ENCODE data around the gene TRUB2.

The TRUB2 gene

DNA sequence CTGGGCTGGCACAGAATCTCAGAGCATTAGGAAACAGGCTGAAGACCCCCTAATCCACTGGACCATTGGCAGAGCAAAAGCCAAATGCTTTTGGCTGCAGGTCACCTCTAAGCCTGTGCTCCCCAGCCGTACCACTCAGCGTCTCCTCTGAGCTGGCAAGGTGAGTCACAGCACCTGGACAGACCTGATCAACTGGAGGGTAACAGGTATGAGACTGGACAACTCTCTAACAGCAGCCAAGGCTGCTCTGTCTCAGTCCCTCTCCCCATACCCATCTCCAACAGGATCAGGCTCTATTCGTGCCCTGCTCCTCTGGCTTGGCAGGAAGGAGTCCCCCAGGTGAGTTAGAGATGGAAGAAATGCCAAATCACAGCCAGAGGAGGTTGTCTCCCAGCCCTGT, 51.1 kb downstream of the TRUB2 start:
- DNase-seq (ENCODE audit: low read depth) = no peak

DNA sequence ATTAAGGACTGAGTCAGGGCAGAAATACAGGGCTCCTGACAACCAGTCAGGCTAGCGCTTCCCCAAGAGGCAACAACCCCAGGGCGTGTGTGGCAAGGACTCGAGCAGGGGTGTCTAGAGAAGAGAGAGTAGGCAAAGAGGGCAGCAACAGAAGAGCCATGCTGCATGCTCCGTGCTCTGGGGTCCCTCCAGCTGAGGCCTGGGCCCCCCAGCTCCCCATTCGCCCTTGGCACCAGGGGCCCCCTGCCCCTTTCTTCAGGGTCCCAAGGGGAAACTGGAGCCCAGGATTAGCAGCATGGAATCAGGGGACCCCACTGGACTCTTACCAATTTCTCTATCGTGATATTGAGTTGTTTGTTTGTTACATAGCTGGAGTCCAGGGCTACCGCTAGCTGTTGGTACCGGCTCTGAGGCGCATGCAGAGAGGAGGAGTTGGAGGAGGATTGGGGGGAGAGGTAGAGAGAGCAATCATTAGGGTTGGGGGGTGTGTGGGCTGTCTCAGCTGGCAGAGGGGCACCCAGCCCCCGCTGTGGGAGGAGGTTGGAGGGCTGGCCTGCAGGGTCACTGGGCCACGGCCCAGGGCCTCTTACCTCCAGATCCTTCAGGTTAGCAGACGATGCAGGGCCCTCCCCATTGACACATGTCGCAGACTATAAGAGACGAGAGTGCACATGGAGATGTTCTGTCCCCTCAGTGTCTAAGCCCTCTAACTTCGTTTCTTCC, 55.2 kb downstream of the TRUB2 start:
- DNase-seq (ENCODE audit: low read depth) = no peak

DNA sequence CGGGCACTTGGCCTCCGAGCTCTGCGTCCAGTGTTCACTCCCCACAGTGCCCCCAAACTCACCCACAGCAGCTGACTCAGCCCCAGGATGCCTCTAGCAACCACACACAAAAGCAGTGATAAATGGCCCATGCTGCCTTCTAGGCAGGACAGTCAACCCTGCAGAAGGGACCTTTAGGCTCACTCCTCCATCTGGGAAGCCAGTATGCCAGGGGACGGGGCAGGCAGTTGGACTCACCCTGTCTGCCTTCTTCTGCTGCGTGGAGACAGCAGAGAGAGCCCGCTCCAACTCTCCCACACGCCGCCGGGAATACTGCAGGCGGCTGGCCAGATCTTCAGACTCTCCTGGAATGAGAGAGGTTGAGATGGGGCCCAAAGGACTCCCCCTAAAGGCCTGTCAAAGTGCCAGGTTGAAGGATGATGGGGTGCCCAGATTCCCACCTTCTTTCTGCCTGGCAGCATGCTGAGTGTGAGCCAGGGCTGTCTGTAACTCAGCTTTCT, 56.8 kb downstream of the TRUB2 start:
- no peak for DNase-seq (ENCODE audit: low read depth)

DNA sequence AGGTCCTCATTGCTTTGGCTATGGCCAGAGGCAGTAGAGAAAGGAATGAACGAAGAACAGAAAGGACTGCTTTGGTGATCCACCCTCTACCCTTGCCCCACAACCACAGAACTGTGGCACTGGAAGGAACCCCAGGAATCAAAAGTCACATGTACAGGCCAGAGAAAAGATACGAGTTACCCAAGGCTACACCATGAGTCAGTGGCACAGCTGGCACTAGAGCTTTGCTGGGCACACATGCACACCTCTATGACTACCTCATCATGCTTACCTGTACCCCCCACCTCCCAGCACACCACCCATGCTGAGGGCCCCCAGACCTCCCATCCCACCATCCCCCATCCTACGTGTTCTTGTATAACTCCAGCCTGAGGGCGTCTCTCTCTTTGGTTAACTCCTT, 59.6 kb downstream of the TRUB2 start:
- no peak for DNase-seq (ENCODE audit: low read depth)

DNA sequence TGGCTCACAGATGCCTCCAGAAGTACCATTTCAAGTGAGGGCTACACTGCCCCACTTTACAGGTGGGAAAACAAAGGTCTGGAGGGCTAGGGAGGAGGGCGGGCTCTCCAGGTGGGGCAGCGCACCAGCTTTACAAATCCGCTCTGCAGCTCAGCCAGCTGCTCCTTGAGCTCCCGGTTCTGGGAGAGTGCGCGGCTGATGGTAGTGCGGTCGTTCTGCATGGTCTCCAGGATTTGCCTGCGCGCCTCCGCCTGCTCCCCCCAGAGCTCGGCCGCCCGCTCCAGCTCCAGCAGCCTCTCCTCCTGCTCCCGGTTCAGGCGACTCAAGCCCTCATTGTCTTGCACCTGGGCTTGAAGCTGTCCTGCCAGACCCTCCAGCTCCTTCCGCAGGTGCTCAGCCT, 61.9 kb downstream of the TRUB2 start:
- no peak for DNase-seq (ENCODE audit: low read depth)

DNA sequence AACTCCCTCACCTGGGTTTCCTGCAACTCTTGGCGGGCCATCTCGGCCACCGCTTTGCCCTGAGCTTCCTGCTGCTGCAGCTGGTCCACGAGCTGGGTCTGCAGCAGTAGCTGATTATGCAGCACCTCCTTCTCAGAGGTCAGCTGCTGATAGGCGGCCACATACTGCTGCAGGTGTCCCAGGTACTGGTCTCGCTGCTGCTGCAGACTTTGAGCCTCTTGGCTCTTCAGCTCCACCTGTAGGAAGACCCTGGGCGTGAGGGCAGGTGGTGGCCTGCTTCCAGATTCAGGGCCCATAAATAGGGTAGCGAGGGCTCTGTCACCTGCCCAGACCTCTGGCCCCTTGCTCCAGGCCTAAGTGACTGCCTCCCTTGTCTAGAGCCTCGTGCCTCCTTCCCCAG, 63.1 kb downstream of the TRUB2 start:
- no peak for DNase-seq (ENCODE audit: low read depth)

DNA sequence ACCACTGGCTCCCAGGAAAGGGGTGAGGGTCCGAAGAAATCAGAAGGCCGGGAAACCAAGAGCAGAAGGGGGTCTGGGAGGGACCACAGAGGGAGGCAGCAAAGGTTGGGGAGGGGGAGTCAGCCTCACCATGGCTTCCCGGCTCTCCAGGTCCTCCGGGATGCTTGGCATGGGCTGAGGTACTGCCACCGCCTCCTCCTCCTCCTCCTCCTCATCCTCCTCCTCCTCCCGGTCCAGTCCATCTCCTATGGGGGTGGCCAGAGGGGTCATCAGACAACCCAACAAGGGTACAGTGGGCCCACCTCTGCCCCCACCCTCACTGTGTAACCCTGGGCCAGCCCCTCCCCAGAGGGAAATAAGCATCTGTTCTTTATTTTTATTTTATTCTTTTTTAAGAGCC, 63.9 kb downstream of the TRUB2 start:
- no peak for DNase-seq (ENCODE audit: low read depth)

DNA sequence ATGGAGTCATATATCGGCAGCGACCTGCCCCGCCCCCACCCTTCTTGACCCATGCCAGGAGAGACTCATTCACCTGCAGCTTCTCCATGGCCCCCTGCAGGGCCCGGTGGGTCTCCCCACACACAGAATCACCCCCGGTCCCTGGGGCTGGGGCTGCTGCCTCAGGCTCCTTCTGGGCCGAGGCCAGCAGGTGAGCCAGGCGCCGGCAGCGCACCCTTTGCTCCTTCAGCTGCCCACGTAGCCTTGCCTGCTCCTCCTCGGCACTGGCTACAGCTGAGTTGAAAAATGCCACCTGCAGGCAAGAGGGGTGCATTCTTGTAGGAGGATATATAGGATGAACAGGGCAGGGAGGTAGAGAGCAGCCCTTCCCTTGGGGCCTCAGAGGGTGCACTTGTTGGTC, 64.3 kb downstream of the TRUB2 start:
- DNase-seq (ENCODE audit: low read depth) = no peak

DNA sequence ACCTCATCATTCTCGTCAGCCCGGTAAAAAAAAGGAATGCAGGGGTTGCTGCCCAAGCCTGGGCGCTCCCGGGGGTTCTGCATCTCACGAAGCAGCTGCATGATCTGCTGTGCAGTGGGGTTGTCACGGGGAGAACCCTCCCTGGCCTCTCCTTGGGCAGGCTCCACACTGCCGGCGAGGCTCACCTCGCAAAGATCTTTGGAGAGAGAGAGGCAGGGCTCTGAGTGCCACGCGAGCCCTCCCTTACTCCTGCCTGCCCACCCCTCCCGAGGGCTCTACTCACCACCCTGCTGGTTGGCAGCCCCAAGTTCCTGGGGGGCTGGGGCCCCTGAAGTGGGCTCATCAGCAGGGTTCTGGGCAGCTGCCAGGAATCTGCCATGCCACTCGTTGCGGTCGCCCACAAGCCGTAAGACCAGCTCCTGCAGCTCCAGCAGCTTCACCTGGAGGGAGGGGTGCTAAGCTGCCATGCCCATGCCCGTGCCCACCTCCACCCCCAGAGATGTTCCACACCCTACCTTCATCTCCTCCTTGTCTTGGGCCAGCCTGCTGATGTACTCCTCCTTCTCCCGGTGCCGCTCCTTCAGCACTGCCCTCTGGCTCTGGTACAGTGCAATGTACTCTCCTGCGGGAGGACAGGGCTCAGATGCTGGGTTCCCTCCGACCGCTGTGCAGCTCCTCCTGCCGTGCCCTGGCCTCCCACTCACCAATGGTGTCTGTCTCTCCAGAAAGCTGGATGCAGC, 65.0 kb downstream of the TRUB2 start:
- no peak for DNase-seq (ENCODE audit: low read depth)

Data from activated T-cell treated with anti-CD3 and anti-CD28 coated beads for 24 hours (primary cell).